CD4-positive, alpha-beta T cell treated with Interleukin-1 beta for 1 hour (primary cell): ENCODE measurements around the gene GGN.
"Not testable (repeated sequence)": the region's sequence is repeated elsewhere in the genome, so short reads cannot be mapped to it uniquely, and the experiment has no call there.

Experiments used
- DNase-seq, 2 donors: peaks; one replicate each; pipeline ENCODE4 v3.0.0-alpha.2; 2020 to 2022

GGN gene

GRCh38 chr19:38386300-38386970 is 1.4 kb downstream of the GGN start:
- DNase-seq: no peak

- no peak for DNase-seq
These were observed 2.0 kb downstream of the GGN start for GRCh38 chr19:38385804-38386257.

GRCh38 chr19:38385057-38385803 is 2.6 kb downstream of the GGN start:
- no peak for DNase-seq

- DNase-seq: no peak
These were observed 3.4 kb downstream of the GGN start for GRCh38 chr19:38384209-38385027.

GRCh38 chr19:38383743-38384142 is 4.1 kb downstream of the GGN start:
- no peak for DNase-seq

- DNase-seq: no peak
These were observed 4.7 kb downstream of the GGN start for GRCh38 chr19:38383184-38383583.

GRCh38 chr19:38381138-38381537 is 6.7 kb downstream of the GGN start:
- DNase-seq: no peak

GRCh38 chr19:38378866-38379265 is 9.0 kb downstream of the GGN start:
- DNase-seq: no peak

- no peak for DNase-seq
These were observed 10.8 kb downstream of the GGN start for GRCh38 chr19:38377052-38377451.

- no peak for DNase-seq
These were observed 11.3 kb downstream of the GGN start for GRCh38 chr19:38376576-38376975.

- DNase-seq: no peak
These were observed 12.1 kb downstream of the GGN start for GRCh38 chr19:38375748-38376147.

GRCh38 chr19:38375098-38375493 is 12.7 kb downstream of the GGN start:
- DNase-seq: no peak

GRCh38 chr19:38374332-38375097 is 13.3 kb downstream of the GGN start, which contains the start of gene PSMD8:
Gene PSMD8 (plus strand): TSS chr19:38374571. CDS start chr19:38374602, 31 bp downstream.
- peak; percentile 99 to 100 for DNase-seq

- DNase-seq: no peak
These were observed 13.9 kb downstream of the GGN start for GRCh38 chr19:38373907-38374331.

- DNase-seq: no peak
These were observed 16.8 kb downstream of the GGN start for GRCh38 chr19:38371081-38371480.

- no peak for DNase-seq
These were observed 17.5 kb downstream of the GGN start for GRCh38 chr19:38370299-38370698.

GRCh38 chr19:38369584-38369983 is 18.2 kb downstream of the GGN start:
- DNase-seq: no peak

- DNase-seq: no peak
These were observed 20.8 kb downstream of the GGN start for GRCh38 chr19:38367041-38367440.

- DNase-seq: not testable (repeated sequence)
These were observed 24.7 kb downstream of the GGN start for GRCh38 chr19:38362946-38363688.

GRCh38 chr19:38362076-38362945 is 25.5 kb downstream of the GGN start:
- DNase-seq: peak; percentile 72 to 79

GRCh38 chr19:38361633-38362075 is 26.2 kb downstream of the GGN start:
- peak; percentile 60 to 66 for DNase-seq
